Activated CD8-positive, alpha-beta memory T cell treated with anti-CD3 and anti-CD28 coated beads, Interleukin-2, amount 10 ng/mL, durations not matched to agents 7 days and 5 days (primary cell): ENCODE results near the gene GSAP. TPM values are rescaled to one million over a fixed set of nuclear protein-coding genes. Genes with fewer than 3 reads are reported as not detected.

Source experiments
- ATAC-seq: fragments of 150-1000 bp; cut with Tn5 transposase; one replicate; pipeline ENCODE4 v1.10.0; 2021; ENCODE audit warnings: moderate library complexity
- CTCF ChIA-PET: fragments of 350-600 bp; sonication (Branson Sonifier 250); formaldehyde crosslinking; loops from one replicate; lab custom pipeline; 2021; ENCODE audit warnings: antibody characterized with exemption; lab: Charles Lee
- DNase-seq: peaks from one replicate; pipeline ENCODE4 v3.0.0-alpha.2; 2020
- H3K27ac Mint-ChIP-seq: one replicate; pipeline ENCODE4 v1.8.0; 2021; ENCODE audit warnings: mild to moderate bottlenecking, mixed read lengths
- H3K27me3 Mint-ChIP-seq: one replicate; pipeline ENCODE4 v1.8.0; 2021; ENCODE audit warnings: mixed read lengths
- H3K36me3 Mint-ChIP-seq: one replicate; pipeline ENCODE4 v1.8.0; 2021; ENCODE audit warnings: mild to moderate bottlenecking, mixed read lengths
- H3K4me1 Mint-ChIP-seq: one replicate; pipeline ENCODE4 v1.8.0; 2021; ENCODE audit warnings: mixed read lengths
- H3K4me3 Mint-ChIP-seq: one replicate; pipeline ENCODE4 v1.8.0; 2021; ENCODE audit warnings: mild to moderate bottlenecking, moderate library complexity, mixed read lengths
- H3K9me3 Mint-ChIP-seq: one replicate; pipeline ENCODE4 v1.8.0; 2022; ENCODE audit warnings: low read depth, mixed read lengths
- total RNA-seq, 2 experiments: library from RNA; stranded (reverse); gene quantifications; one replicate each; pipeline ENCODE4 v1.2.3, GENCODE V29; 2021

GSAP gene
- total RNA-seq, 2 experiments from 2014 or later, result 3.5 to 4.0 TPM

DNA sequence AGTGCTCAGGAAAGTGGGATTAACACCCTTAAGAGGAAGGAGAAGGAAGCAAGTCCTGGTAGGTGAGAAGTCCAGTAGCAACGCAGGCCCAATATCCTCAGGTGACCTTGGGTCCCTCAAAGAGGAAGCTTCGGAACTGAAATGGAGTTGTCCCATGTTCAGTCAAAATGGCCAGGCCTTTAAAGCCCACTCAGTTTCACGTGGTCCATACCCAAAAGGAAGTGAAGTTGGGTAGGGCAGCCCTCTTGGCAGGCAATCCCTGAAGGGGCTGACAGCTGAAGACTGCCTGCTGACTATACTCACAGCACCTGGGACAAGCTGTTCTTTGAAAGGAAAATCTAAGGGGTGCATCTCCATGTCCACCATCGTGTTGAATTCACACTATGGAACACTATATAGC is 3.0 kb downstream of the GSAP start:
- no peaks in the 10 kb centered on the region for H3K9me3 Mint-ChIP-seq
- CTCF ChIA-PET, result interaction anchor here (0.6 to 0.9 kb wide), 2 partner anchors 14 to 110 kb away, joined by 3 read pairs; no protein-coding TSS in a partner anchor
- peaks cover 14% of the 10 kb centered on the region for H3K4me1 Mint-ChIP-seq
- DNase-seq (no peak), ATAC-seq (no peak)
- no peak overlapping the region for H3K27ac Mint-ChIP-seq
- peaks cover 13% of the 10 kb centered on the region for H3K27me3 Mint-ChIP-seq
- no peak overlapping the region for H3K4me3 Mint-ChIP-seq
- H3K36me3 Mint-ChIP-seq, result no peaks in the 10 kb centered on the region

DNA sequence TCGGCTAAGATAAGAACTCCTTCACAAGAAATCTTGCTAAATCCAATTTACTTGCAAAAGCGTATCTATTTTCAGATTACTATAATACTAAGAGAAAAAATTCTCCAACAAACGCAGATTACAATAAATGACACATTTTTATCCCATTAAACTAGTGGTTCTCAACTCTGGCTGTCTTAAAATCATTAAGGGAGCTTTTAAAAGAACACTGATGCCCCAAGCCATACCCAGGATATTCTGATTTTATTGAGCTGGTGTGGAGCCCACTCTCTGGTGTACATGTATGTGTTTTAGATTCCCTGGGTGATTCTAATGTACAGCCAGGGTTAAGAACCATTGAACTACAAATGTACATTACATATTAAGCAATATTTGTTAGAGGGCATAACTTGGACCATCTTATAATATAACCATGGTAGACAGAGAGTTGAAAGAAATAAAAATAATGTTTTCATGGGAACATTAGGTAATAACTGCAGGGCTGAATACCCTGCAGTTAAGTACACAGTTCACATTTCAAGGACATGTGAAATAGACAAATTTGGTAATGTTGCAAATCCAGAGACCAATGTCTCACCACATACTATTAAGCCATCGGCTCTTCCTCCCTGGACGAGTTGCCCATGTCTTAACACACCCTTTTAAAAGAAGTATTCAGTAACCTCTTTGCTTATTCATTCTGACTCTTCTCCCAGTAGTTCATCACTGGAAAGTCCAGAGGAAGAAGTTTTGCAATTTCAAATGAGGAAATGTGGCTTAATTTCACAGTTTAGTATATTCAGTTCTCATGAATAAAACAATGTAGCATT is 6.2 kb downstream of the GSAP start:
- H3K27ac Mint-ChIP-seq, result no peak overlapping the region
- no peak overlapping the region for H3K4me3 Mint-ChIP-seq
- CTCF ChIA-PET, result no interaction called here
- ATAC-seq (no peak), DNase-seq (no peak)
- no peaks in the 10 kb centered on the region for H3K36me3 Mint-ChIP-seq
- peaks cover 1% of the 10 kb centered on the region for H3K4me1 Mint-ChIP-seq
- H3K27me3 Mint-ChIP-seq, result peaks cover 6% of the 10 kb centered on the region
- H3K9me3 Mint-ChIP-seq, result no peaks in the 10 kb centered on the region

DNA sequence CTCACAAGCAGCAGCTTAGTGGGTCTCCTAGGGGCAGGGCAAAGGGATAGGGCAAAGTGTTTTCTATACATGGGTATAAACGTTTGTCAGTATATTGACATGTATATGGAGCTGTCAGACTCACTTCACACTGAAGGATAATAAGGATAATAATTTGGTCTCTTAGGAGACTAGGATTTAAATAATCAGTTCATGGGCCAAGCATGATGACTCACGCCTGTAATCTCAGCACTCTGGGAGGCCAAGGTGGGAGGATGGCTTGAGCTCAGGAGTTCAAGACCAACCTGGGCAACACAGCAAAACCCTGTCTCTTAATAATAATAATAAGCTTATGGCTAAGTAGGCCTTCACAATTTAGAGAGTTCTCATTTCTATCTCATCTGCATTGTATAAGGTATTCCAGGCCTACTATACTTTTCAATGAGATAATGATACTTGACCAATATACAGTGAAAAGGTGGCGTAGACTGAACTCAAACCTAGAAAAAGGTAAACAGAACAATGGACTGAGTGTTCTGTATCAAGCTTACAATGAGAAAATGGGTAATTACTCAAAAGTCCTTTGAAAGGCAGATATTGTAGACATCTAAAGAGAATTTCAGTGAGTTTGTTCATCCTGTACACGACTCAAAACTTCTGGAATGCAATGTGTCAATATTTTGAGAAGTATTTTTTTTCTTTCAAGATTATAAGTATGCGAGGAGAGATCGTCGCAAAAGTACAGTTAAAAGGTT is 7.0 kb downstream of the GSAP start:
- peaks cover 2% of the 10 kb centered on the region for H3K27me3 Mint-ChIP-seq
- CTCF ChIA-PET, result no interaction called here
- no peak for DNase-seq
- H3K9me3 Mint-ChIP-seq, result no peaks in the 10 kb centered on the region
- no peak overlapping the region for H3K4me3 Mint-ChIP-seq
- no peak for ATAC-seq
- no peak overlapping the region for H3K27ac Mint-ChIP-seq
- no peaks in the 10 kb centered on the region for H3K36me3 Mint-ChIP-seq
- no peaks in the 10 kb centered on the region for H3K4me1 Mint-ChIP-seq

DNA sequence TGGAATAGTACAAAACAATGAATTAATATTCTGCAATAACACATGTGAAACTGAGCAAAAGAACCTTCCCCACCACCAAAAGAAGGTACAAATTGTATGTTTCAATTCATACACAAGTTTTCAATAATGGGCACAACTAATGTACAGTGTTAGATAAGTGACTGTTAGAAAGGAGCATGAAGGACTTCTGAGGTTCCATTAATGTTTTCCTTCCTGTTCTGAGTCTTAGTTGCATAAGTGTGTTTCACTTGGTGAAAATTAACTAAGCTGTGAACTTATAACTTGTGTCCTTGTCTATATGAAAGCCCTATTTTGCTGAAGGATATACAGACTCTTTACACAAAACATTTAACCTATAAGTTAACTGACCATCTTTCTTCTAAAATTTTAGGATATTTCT is 8.2 kb downstream of the GSAP start:
- no peak for ATAC-seq
- Mint-ChIP-seq H3K9me3 (no peaks in the 10 kb centered on the region), H3K27ac (no peak overlapping the region), H3K36me3 (no peaks in the 10 kb centered on the region), H3K27me3 (peaks cover 2% of the 10 kb centered on the region), H3K4me1 (no peaks in the 10 kb centered on the region), H3K4me3 (no peak overlapping the region)
- DNase-seq, result no peak
- CTCF ChIA-PET, result no interaction called here

DNA sequence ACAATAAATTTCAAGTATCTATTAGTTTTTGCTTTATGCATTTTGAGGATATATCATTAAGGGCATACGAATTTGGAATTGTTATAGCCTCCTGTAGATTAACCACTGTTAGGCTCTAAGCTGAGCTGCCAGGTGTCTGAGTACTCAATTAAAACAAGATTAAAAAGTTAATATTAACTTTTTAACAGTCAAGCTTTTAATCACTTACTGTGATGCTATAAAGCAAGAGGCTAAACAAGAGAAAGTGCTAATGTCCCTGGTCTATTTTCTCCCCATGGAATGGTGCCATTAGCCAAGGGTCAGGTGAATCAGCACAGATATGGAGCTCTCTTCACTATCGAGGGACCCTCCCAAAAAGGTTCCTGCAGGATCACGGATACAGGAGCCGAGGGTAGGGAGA is 9.7 kb downstream of the GSAP start:
- DNase-seq (no peak), ATAC-seq (no peak)
- Mint-ChIP-seq H3K4me3 (no peak overlapping the region), H3K9me3 (no peaks in the 10 kb centered on the region), H3K27ac (no peak overlapping the region), H3K36me3 (no peaks in the 10 kb centered on the region), H3K4me1 (no peaks in the 10 kb centered on the region), H3K27me3 (peaks cover 2% of the 10 kb centered on the region)
- CTCF ChIA-PET, result no interaction called here

DNA sequence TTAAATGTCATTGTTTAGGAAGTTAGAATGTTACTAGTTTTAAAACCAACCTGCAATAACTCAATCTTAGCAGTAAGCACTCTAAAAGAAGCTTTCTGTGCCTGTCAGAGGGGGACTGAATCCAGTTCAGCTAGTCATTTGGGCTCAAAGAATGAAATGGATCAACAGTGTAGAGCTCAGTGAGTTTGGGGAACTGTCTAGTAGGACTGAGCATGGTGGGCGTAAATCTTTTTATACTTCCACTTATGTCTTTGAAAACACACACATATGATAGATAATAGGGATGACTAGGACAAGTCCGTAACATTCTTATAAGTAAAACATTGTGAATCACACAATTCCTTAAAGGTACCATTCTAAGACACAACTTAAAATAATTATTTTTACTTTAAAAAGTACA is 11.5 kb downstream of the GSAP start:
- ATAC-seq, result no peak
- CTCF ChIA-PET, result interaction anchor here (0.6 kb wide), 1 partner anchor 1040 kb away, joined by 3 read pairs; no protein-coding TSS in a partner anchor
- H3K9me3 Mint-ChIP-seq, result no peaks in the 10 kb centered on the region

DNA sequence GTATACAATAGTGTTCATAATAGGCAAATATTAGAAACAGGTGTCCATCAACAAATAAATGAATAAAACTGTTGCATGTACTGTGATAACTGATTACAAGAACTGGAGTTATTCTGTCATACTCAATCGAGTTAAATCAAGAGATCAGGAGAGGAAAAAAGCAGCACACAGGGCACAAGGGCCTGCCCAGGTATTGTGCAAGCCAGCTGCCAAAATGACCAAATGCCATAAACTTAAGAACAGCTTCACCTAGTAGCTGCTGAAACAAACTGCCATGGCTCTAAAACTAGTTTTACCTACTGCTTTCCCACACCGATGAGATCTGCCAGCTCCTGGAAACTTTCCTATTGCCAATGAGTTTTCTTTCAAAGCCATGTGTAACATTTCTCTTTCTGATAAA is 12.2 kb downstream of the GSAP start:
- DNase-seq (no peak), ATAC-seq (no peak)
- Mint-ChIP-seq H3K4me1 (no peaks in the 10 kb centered on the region), H3K36me3 (no peaks in the 10 kb centered on the region), H3K27ac (no peak overlapping the region), H3K4me3 (no peak overlapping the region), H3K27me3 (peaks cover 5% of the 10 kb centered on the region), H3K9me3 (no peaks in the 10 kb centered on the region)
- CTCF ChIA-PET, result no interaction called here

More for the DNA sequence above, 11.5 kb downstream of the GSAP start:
- Mint-ChIP-seq H3K27me3 (peaks cover 5% of the 10 kb centered on the region), H3K4me3 (no peak overlapping the region), H3K36me3 (no peaks in the 10 kb centered on the region), H3K4me1 (no peaks in the 10 kb centered on the region), H3K27ac (no peak overlapping the region)
- DNase-seq, result no peak

DNA sequence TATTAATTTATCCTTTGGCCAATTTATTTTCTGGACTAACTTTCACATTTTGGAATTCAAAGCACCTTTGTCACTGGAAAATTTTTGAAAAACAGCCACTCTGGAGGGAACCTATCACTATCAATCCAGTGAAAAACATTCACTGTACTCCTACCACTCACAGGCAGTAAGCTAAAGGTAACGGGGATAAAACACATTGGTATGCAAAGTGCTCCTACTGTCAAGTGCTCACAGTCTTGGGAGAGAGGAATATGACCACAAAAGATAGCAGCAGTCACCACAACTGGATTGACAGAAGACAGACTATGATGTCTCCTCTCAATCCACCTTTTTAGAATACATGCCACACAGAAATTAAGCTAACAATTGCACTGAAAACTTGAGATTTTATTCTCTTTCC is 13.3 kb downstream of the GSAP start:
- Mint-ChIP-seq H3K9me3 (no peaks in the 10 kb centered on the region), H3K4me1 (no peaks in the 10 kb centered on the region), H3K27me3 (peaks cover 5% of the 10 kb centered on the region), H3K4me3 (no peak overlapping the region), H3K27ac (no peak overlapping the region), H3K36me3 (no peaks in the 10 kb centered on the region)
- no peak for ATAC-seq
- CTCF ChIA-PET, result interaction anchor here (0.7 kb wide), 1 partner anchor 210 kb away, joined by 3 read pairs; no protein-coding TSS in a partner anchor
- no peak for DNase-seq

- Mint-ChIP-seq H3K27me3 (peaks cover 5% of the 10 kb centered on the region), H3K9me3 (no peaks in the 10 kb centered on the region), H3K4me1 (no peaks in the 10 kb centered on the region), H3K4me3 (no peak overlapping the region), H3K27ac (no peak overlapping the region), H3K36me3 (no peaks in the 10 kb centered on the region)
- CTCF ChIA-PET, result no interaction called here
- ATAC-seq (no peak), DNase-seq (no peak)
Observed at GRCh38 chr7:77401002-77401401, 15.1 kb downstream of the GSAP start.

GRCh38 chr7:77399816-77400215 is 16.3 kb downstream of the GSAP start:
- no peaks in the 10 kb centered on the region for H3K9me3 Mint-ChIP-seq
- ATAC-seq (no peak), DNase-seq (no peak)
- no peak overlapping the region for H3K27ac Mint-ChIP-seq
- H3K4me3 Mint-ChIP-seq, result no peak overlapping the region
- H3K36me3 Mint-ChIP-seq, result peaks cover 2% of the 10 kb centered on the region
- H3K4me1 Mint-ChIP-seq, result no peaks in the 10 kb centered on the region
- CTCF ChIA-PET, result interaction anchor here (1.2 kb wide), 1 partner anchor 13 kb away, joined by 3 read pairs; no protein-coding TSS in a partner anchor
- peaks cover 2% of the 10 kb centered on the region for H3K27me3 Mint-ChIP-seq

DNA sequence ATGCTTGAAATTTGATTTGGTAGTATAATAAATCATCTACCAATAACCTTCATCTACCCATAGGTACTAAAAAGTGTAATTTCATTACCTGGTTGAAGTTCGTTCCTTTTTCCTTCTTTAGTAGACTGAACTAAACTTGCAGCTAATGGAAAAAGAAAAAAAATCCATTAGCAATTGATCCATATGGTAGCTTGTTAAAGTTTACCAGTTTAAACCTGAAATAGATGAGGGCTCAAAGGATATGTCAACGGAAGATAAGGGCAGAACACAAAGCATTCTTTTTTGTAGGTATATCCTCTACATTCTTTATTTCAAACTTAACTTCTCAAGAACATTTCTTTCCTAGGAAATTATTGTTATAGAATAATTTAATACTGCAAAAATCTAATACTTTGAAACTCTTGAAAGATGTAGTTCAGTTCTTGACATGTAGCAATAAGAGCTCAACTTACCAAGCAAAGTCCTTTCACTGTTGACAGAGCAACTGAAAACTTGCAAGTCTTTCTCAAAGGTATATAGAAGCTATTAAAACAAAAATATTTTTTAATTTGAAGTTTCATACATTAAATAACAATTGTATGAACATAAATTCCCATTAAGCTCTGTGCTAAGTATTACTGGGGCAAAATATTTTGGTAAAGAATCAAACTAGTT is 19.1 kb downstream of the GSAP start:
- DNase-seq (no peak), ATAC-seq (no peak)
- CTCF ChIA-PET, result interaction anchor here (0.5 kb wide), 1 partner anchor 829 kb away, joined by 3 read pairs; no protein-coding TSS in a partner anchor
- Mint-ChIP-seq H3K4me3 (no peak overlapping the region), H3K27ac (no peak overlapping the region), H3K4me1 (peaks cover 11% of the 10 kb centered on the region), H3K36me3 (peaks cover 2% of the 10 kb centered on the region), H3K27me3 (peaks cover 2% of the 10 kb centered on the region), H3K9me3 (no peaks in the 10 kb centered on the region)

- Mint-ChIP-seq H3K4me3 (no peak overlapping the region), H3K4me1 (peaks cover 14% of the 10 kb centered on the region), H3K27ac (no peak overlapping the region), H3K9me3 (no peaks in the 10 kb centered on the region), H3K27me3 (no peaks in the 10 kb centered on the region), H3K36me3 (peaks cover 2% of the 10 kb centered on the region)
- CTCF ChIA-PET, result no interaction called here
- DNase-seq, result no peak
- ATAC-seq, result no peak
Observed at GRCh38 chr7:77395626-77396025, 20.5 kb downstream of the GSAP start.

- CTCF ChIA-PET, result interaction anchor here (0.6 kb wide), 1 partner anchor 219 kb away, joined by 3 read pairs; no protein-coding TSS in a partner anchor
- no peak overlapping the region for H3K27ac Mint-ChIP-seq
Observed at GRCh38 chr7:77393954-77394353, 22.2 kb downstream of the GSAP start.

More at GRCh38 chr7:77393954-77394353, 22.2 kb downstream of the GSAP start:
- DNase-seq, result no peak
- Mint-ChIP-seq H3K4me3 (no peak overlapping the region), H3K36me3 (peaks cover 2% of the 10 kb centered on the region), H3K27me3 (no peaks in the 10 kb centered on the region), H3K4me1 (peaks cover 14% of the 10 kb centered on the region), H3K9me3 (no peaks in the 10 kb centered on the region)
- ATAC-seq, result no peak
